Dermis microvascular lymphatic vessel endothelial cell (primary cell): ENCODE measurements around the gene GYG1. TPM values are rescaled to one million over a fixed set of nuclear protein-coding genes. Genes with fewer than 3 reads are reported as not detected.

ENCODE experiments used
- total RNA-seq: library from RNA; depleted of rRNA; stranded (reverse); fragments of >200 nt; gene quantifications from 2 replicates; pipeline ENCODE4 v1.2.1, GENCODE V29; 2014

The GYG1 gene
- total RNA-seq, 1 donor from 2014 or later, result 37.4 TPM

Other genes starting within 250 kb of the GYG1 start
- not detected in 2 replicates for gene CPB1, start 163.7 kb upstream of the GYG1 start, total RNA-seq
- gene CPA3, start 126.2 kb upstream of the GYG1 start, total RNA-seq, result 0.51 TPM in 1 of 2 replicates, not detected in the other
- gene HLTF, start 95.0 kb downstream of the GYG1 start, total RNA-seq, result 14.2 and 15.6 TPM in 2 replicates
- gene HPS3, start 138.1 kb downstream of the GYG1 start, total RNA-seq, result 10.9 and 12.1 TPM in 2 replicates
- gene CP, start 230.3 kb downstream of the GYG1 start, total RNA-seq, result under 0.01 TPM in 1 of 2 replicates, not detected in the other